GM21390 (cell line): ENCODE measurements around the gene ADAM12.

Experiments
- ATAC-seq: cut with Tn5 transposase; IDR thresholded peaks from one replicate; pipeline ENCODE4 v1.9.1; 2021; ENCODE audit not compliant: unreplicated experiment

ADAM12 gene

DNA sequence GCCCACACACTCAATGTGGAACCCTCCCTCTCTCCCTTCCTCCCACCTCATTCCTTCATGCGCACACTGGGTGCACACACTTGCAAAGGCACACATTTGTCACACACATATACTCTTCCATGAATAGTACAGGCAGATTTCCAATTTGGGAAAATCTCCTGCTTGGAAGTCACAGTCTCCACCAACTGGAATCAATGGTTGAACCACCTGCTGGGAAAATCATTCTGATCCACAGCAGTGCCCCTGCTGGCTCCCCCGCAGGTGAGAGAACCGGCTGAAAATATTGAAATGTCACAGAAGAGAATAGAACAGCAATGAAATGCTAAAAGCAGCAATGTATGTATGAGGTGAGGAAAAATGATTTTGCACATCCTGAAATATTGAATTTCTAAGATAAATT, 232.7 kb downstream of the ADAM12 start:
- no peak for ATAC-seq

DNA sequence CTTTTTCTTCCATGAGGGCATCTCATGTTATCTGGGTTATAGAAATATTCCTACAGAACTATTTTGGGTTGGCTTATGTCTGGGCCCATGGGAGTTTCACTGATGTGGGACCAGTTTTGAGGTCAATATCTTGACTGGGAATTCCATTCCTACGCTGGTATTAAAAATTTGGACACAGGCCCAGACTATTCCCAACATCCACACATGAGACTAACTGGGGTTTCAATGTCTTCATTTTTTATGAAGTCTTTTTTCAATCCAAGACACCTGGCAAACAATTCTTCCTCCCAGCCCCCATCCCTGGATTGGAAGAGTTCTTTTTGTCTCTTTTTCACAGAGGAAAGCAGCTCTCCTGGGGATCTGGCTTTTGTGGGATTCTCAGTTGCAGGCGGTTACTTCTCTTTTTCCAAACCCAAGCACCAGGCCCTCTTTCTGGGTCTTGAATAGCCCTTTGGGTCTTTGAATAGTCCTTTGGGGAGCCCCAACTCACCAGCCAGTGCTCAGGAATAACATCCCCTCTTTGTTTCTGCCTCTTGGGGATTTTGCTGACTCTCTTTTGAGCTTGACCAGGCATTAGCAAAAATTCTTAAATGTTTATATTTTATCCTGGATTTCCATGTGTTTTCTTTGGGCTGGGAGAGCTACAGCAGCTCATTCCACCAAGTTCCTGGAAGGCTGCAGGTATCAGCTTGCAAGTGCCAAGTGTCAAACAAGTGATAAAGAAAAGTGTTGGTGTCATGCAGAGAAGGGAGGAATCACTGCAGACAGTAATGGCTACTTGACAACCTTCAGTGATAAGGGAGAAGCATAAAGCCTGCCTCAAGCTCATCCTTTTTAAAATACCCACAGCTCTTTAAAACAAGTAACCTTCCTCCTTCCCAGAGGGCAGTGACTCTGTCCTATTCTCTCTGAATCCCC, 234.3 kb downstream of the ADAM12 start:
- ATAC-seq: no peak

DNA sequence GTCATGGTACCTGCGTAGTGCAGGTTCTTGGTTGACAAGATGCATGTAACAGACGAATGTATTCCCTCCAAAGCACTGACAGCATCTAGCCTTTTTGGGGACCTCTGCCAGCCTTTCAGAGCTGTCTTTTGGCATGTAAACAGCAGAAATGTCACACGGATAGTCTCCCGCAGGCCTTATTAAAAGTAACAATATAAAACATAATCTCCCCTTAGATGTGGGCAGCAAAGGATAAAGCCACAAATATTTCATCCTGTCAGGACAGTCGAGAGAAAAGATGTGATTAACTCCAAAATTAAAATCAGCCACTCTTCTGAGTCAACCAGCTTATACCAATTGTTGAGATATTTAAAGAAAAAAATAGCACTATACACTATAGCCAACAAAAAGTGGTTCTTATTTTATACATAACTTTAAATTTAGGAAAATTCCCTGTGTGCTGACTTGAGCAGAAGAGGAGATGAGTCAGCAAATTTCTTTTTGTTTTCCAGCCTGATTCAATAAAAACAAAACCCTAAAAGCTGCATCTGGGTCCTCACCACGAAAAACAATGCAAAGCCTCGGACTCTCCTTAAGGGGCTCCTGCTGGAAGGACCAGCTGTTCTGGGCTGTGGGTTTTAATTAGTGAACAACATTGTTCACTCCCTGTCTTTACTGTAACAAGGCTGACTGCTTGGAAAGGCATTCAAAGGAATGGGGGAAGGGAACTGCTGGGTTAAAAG, 240.2 kb downstream of the ADAM12 start:
- no peak for ATAC-seq

DNA sequence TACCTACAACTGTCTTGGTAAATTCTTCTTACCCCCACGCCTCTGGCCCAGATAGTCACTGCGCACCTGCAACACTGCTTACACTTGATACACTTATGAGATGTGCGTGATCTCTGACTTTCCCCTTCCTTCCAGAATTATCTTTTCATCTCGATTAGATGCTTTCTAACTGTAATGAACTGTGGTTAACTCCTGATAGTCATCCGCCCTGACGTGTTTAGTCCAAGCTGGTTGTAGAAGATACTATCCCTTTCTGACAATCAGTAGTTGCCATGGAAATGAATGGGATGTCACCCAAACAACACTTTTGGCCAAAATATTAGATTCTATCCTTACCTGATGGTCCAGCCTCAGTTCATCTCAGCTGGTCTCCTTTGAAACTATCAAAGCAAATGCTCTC, 241.5 kb downstream of the ADAM12 start:
- ATAC-seq: no peak

DNA sequence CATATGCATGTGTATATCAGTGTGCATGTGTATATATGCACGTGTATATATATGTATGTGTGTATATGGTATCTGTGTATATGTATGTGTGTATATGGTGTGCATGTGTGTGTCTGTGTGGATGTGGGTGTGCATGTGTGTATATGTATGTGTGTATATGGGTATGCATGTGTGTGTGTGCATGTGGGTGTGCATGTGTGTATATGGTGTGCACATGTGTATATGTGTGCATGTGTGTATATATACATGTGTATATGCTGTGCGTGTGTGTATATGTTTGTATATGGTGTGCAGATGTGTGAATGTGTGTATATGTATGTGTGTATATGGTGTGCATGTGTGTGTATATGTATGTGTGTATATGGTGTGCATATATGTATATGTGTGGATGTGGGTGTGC, 245.2 kb downstream of the ADAM12 start:
- no peak for ATAC-seq

DNA sequence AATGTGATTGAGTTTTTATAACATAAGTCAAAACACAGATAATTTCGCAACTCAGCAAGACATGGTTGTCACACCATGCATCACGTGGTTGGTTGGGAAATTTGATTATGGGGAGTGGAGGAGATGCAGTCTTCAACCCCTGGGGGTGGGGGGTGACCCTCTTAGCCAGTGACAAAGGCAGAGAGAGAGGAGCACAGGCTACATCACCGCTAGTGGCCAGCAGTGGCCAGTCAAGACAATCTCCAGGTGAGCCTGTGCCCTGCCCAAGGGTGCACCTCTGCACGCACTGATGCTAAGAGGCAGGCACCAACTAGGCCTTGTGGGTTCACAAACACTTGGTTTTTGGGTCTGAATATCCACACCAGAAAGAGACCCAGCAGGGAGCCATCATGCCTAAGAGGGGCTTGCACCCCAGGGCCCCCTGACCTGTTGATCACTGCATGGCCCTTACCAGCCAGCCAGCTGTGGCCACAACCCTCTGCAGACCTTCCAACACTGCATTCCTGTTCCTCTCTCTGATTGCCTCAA, 247.5 kb downstream of the ADAM12 start:
- no peak for ATAC-seq

DNA sequence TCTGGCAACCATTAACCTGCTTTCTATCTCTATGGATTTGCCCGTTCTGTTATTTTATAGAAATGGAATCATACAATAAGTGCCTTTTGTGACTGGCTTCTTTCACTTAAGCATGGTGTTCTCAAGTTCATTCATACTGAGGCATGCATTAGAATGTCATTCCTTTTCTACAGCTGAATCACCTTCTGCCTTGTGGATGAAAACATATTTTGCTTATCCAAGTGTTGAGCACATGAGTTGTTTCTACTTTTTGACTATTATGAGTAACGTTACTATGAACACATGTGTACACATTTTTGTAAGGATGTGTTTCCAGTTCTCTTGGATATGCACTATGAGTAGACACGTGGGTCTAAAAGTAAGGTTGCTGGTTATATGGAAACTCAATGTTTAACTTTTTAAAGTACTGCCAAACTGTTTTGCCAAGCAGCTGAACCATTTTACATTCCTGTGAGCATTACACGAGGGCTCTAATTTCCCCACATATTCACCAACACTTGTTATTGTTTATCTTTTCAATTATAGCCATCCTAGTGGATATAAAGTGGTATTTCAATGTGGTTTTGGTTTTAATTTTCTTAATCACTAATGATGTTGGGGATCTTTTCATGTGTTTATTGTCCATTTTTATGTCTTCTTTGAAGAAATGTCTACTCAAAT, 250.6 kb downstream of the ADAM12 start:
- no peak for ATAC-seq

DNA sequence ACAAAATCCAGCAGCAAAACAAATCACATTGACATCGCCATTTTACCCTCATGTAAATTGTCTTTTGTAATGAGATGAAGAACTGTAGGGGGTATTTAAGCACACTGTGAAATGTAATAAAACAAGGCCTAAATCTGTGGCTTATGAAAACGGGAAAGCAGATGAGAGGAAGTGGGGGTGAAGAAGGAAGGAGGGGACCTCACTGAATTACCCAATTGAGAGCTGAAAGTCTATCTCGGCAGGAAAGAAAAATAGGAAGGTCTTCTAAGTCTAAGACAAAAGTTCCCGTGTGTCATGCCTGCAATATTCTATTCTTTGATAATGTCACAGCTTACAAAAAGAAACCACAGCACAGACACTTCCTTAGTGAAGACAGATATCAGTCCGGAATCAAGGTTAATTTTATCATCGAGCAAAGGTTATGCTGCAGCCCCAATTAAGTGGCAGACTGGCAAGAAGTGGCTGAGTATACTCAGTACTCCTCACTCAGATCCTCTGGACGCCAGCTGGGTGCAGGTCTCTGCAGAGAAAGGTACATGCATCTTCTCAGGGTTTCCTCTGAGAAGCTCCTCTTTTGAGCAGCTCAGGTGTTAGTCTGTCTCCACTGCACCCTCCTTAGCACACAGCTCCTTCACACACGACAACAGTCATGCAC, 252.2 kb downstream of the ADAM12 start:
- no peak for ATAC-seq

DNA sequence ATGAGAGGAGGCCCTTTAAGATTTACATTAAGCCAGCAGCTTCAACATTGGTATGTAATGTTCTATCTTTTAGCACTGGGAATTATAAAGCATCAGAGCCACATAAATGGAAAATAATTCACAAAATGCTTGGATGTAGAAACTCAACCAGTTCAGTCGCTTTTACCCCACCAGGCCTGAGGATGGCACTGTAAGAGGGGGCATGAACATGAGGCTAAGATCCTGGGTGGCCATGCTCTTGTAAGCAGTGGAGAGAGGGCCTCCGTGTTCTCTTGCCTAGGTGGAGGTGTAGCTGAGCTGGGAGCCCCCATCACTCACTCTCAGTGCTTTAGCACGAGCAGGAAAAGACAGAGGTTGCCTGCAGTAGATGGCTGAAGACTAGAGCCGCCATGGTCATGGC, 253.1 kb downstream of the ADAM12 start:
- no peak for ATAC-seq

DNA sequence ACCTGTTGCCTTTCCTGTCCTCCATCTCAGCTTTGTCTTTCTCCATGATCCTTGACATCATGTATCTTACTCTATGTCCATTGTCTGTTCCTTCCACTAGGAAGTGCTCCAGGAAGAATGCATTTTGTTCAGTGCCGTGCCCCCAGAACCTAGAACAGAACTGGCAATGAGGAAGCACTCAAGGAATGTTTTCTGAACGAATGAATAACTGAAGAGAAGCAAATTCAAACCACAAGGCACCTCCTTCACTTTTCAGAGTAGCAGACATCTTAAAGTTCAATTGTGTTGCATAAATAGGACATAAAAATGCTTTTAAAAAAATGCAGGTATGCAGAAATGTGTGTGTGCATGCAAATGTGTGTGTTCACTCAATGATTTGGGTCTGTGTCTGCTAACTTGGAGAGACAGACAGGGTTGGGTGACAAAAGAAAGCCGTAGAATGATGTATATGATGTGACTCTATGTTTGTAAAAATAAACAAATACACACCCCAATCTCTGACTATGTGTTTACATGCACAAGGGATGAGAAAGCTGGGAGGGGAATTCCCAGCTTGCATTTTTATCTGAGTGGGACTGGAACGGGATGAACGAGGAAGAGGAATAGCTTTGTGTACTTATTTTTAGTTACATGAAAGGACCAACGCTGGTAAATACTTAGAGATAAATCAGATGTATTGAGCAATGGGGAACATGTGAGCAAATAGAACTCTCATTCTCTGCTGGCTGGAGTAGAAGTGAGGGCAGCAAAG, 254.2 kb downstream of the ADAM12 start:
- no peak for ATAC-seq

DNA sequence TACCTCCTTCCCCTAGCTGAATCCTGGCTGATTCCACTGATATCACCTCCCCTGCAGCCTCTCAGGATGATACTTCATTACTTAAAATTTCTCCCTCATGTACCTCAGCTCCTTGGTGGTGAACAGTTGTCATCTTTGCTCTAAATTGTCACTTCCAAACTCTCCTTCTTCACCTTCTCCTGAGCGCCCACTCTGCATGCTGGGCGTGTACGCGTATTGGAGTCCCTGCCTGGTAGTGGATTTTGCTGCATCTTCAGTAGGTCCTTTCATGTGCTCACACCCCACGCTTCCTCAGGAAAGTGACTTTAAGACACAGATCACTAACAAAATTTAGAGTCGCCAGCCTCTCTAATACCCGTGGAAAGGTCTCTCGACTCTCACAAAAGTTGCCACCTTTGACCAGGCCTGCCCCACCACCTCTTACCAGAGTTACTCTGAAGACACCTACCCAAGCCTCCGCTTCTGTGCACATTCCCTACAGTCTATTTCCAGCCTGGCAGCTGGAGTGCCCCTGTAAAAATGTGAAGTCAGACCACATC, 255.1 kb downstream of the ADAM12 start:
- ATAC-seq: no peak

DNA sequence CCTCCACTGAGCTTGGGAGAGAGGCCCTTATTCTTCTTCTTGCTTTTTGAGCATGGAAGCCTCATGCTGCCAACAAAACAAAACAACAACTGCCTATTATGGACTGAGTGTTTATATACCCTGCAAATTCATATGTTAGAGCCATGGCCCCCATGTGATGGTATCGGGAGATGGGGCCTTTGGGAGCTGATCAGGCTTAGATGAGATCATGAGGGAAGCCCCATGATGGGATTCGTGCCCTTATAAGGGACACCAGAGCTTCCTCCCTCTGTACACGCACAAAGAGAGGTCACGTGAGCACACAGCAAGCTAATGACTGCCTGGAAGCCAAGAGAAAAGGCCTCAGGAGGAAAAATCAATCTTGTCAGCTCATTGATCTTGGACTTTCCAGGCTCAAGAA, 256.9 kb downstream of the ADAM12 start:
- ATAC-seq: no peak

DNA sequence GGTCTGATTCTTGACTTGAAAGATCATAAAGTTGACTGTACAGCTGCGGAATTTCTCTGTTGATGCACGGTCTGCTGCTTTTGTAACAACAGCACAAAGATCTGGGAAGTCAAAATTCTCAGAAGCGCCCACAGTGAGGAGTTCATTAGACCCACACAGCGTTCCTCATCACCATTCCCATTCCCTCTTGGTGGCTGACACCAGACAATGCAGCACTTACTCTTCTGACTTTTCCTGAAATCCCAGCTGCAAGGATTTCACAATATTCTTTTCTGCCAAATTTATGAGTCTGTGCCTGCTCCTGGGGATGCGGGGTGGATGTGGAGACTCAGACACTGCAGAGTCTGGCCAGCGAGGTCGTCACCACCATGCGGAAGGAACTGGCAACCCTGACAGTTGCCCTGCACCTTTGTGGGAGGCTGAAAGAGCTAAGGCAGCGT, 258.0 kb downstream of the ADAM12 start:
- no peak for ATAC-seq

DNA sequence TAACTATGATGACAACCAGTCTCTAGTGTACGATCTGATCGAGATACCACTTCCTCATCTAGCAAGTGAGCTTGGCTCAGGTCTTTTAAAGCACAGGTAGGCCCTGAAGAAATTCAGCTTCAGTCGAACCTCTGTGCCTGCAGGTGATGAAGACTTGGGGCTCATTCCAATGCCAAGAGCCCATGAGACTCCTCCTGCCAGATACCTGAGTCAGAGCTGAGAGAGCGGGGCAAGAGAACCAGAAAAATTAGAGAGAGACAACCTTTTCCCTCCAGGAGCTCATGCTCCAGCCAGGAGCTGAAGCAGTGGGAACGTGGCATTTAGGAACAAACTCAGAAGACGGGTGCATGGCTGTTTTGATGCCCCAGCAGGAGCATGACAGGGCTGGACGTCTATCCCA, 259.3 kb downstream of the ADAM12 start:
- ATAC-seq: no peak

DNA sequence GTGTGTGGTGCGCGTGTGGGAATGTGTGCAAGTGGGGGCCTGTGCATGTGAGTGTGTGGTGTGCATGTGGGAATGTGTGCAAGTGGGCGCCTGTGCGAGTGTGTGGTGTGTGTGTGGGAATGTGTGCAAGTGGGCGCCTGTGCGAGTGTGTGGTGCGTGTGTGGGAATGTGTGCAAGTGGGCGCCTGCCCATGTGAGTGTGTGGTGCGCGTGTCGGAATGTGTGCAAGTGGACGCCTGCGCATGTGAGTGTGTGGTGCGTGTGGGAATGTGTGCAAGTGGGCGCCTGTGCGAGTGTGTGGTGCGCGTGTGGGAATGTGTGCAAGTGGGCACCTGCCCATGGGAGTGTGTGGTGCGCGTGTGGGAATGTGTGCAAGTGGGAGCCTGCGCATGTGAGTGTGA, 259.7 kb downstream of the ADAM12 start:
- ATAC-seq: no peak

DNA sequence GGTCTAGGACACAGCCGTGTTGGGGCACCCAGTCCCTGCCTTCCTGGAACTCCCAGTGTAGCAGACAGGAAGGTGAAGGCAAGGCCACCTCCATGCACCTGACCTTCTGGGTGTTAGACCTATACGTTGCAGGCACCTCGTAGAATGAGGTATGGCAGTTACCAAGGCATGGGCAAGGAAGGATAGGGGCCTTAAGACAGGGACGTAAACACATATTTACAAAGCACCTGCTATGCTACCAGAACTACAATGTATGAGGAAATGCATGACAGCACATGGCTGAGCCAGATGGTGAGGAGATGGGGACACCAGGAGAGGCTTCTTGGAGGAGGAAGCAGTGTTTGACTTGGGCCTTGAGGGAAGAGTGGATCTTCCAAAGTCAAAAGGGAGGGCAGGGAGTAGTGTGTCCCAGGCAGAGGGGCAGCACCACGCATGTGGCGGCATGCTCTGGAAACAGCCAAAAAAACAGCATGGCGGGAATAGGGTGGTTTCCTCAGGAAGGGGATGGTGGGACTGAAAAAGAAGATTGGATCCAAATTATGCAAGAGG, 260.7 kb downstream of the ADAM12 start:
- ATAC-seq: no peak

DNA sequence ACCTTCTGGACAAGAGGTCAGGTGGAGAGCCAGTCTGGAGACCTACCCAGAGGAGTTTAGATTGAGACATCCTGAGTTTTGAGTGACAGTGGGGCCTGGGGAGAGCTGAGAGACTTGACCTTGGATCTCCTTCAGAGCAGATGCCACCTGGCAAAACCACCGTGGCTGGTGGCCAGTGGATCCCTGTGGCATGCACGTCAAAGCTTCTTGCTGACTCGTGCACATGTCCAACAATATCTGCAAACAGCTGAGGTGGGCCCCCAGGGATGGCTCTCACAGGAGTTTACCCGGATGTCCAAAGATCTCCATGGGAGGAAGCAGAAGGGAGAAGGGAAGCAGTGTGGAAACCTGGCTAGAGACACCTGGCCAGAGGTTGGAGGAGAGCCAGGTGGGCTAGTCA, 261.4 kb downstream of the ADAM12 start:
- no peak for ATAC-seq

DNA sequence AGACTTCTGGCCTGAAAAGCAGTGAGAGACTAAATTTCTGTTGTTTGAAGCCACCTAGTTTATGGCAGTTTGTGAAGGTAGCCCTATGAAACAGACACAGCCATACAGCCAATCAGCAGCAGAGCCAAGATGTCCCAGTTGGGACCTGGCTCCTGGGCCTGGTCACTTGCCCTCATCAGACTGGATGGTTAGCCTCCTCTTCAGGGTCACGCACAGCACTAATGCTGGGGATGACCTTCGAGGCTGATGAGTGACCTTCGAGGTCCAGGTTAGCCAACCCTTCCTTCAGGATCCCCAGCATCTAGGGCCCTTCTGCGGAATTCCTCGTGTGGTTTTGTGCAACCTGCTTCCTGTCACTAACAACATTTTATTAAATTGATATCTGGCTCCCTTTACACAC, 262.3 kb downstream of the ADAM12 start:
- ATAC-seq: no peak

DNA sequence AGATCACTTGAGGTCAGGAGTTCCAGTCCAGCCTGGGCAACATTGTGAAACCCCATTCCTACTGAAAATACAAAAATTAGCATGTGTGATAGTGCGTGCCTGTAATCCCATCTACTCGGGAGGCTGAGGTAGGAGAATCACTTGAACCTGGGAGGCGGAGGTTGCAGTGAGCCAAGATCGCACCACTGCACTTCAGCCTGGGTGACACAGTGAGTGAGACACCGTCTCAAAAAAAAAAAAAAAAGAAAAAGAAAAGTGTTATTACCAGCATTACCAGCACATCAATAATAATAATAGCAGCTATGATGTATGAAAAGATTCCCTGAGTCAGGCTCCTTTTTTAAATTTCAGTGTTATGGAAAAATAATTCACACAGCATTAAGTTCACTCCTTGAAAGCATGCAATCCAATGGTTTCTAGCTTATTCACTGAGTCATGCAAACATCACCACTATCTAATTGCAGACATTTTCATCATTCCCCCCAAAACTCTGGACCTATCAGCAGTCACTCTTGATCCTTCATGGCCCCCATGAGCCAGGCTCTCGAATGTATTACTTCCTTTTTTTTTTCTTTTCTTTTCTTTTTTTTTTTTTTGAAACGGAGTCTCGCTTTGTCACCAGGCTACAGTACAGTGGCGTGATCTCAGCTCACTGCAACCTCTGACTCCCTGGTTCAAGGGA, 263.5 kb downstream of the ADAM12 start:
- ATAC-seq: no peak
